Neural cell (in vitro differentiated cells): ENCODE data around the gene ARHGEF19. TPM values are rescaled to one million over a fixed set of nuclear protein-coding genes. Genes with fewer than 3 reads are reported as not detected.

ENCODE experiments used
- H2AFZ ChIP-seq: fragments of 200-600, 300-800 bp; sonication (generic), shearing (Covaris generic); 2 replicates; pipeline ENCODE4 v1.6.0; 2014; ENCODE audit warnings: low read depth, mild to moderate bottlenecking, antibody characterized with exemption, low read length, moderate library complexity
- H3F3A ChIP-seq: fragments of 200-600 bp; shearing (Covaris generic); 2 replicates; pipeline ENCODE4 v1.6.1; 2016; ENCODE audit warnings: mild to moderate bottlenecking, moderate library complexity, mixed read lengths, antibody characterized with exemption, low read length; ENCODE audit not compliant: insufficient read depth, poor library complexity, severe bottlenecking
- H3K27ac ChIP-seq: fragments of 200-600, 300-800 bp; sonication (generic), shearing (Covaris generic); 2 replicates; pipeline ENCODE4 v1.5.1; 2014; ENCODE audit warnings: mild to moderate bottlenecking, low read length, moderate library complexity
- H3K27me3 ChIP-seq: fragments of 300-800, 200-600 bp; sonication (generic), shearing (Covaris generic); 2 replicates; pipeline ENCODE4 v1.6.0; 2014; ENCODE audit warnings: mild to moderate bottlenecking, low read depth, low read length, moderate library complexity; ENCODE audit not compliant: insufficient read depth
- H3K36me3 ChIP-seq: fragments of 300-800, 200-600 bp; sonication (generic), shearing (Covaris generic); 2 replicates; pipeline ENCODE4 v1.5.1; 2014; ENCODE audit warnings: mild to moderate bottlenecking, antibody characterized with exemption, low read length, moderate library complexity; ENCODE audit not compliant: insufficient read depth
- H3K4me2 ChIP-seq: fragments of 300-800, 200-600 bp; sonication (generic), shearing (Covaris generic); 2 replicates; pipeline ENCODE4 v1.6.0; 2014; ENCODE audit warnings: mild to moderate bottlenecking, low read length
- H3K4me3 ChIP-seq: fragments of 300-800, 200-600 bp; sonication (generic), shearing (Covaris generic); 2 replicates; pipeline ENCODE4 v1.5.1; 2014; ENCODE audit warnings: mild to moderate bottlenecking, low read length, moderate library complexity
- H3K79me2 ChIP-seq: fragments of 200-600 bp; shearing (Covaris generic); replicated peaks from 2 replicates; pipeline ENCODE4 v1.6.0; 2014; ENCODE audit warnings: mild to moderate bottlenecking, low read length, moderate library complexity; ENCODE audit not compliant: insufficient read depth
- H3K9ac ChIP-seq: fragments of 300-800, 200-600 bp; sonication (generic), shearing (Covaris generic); 2 replicates; pipeline ENCODE4 v1.6.1; 2016; ENCODE audit warnings: mild to moderate bottlenecking, low read length, mixed read lengths
- H3K9me2 ChIP-seq: fragments of 200-600 bp; shearing (Covaris generic); 2 replicates; pipeline ENCODE4 v1.6.1; 2016; ENCODE audit warnings: mild to moderate bottlenecking, low read length, mixed read lengths; ENCODE audit not compliant: insufficient read depth
- H3K9me3 ChIP-seq: fragments of 200-600, 300-800 bp; sonication (generic), shearing (Covaris generic); 2 replicates; pipeline ENCODE4 v1.6.1; 2016; ENCODE audit warnings: mild to moderate bottlenecking, mixed run types, low read length, moderate library complexity, mixed read lengths
- H4K20me1 ChIP-seq: fragments of 200-600 bp; shearing (Covaris generic); 2 replicates; pipeline ENCODE4 v1.6.1; 2016; ENCODE audit warnings: mild to moderate bottlenecking, mixed run types; ENCODE audit not compliant: insufficient read depth
- EP300 ChIP-seq: fragments of 450-650 bp; conservative IDR thresholded peaks from 2 replicates; pipeline ENCODE4 v1.6.1; 2014; ENCODE audit warnings: antibody characterized with exemption, mild to moderate bottlenecking, moderate library complexity; ENCODE audit not compliant: poor library complexity, severe bottlenecking
- EZH2 ChIP-seq: fragments of 200-600, 300-800 bp; shearing (Covaris generic), sonication (generic); IDR thresholded peaks from 2 replicates; pipeline ENCODE4 v1.6.1; 2014; ENCODE audit warnings: antibody characterized with exemption, low read length, borderline replicate concordance, mild to moderate bottlenecking; ENCODE audit not compliant: insufficient read depth, poor library complexity, severe bottlenecking
- MXI1 ChIP-seq: fragments of 450-650 bp; conservative IDR thresholded peaks from 2 replicates; pipeline ENCODE4 v1.6.1; 2014; ENCODE audit warnings: antibody characterized with exemption, mild to moderate bottlenecking; ENCODE audit not compliant: poor library complexity, severe bottlenecking
- POLR2AphosphoS5 ChIP-seq: IDR thresholded peaks from 2 replicates; pipeline ENCODE4 v1.6.1; 2012
- RAD21 ChIP-seq: fragments of 450-650 bp; conservative IDR thresholded peaks from 2 replicates; pipeline ENCODE4 v1.6.1; 2014; ENCODE audit warnings: antibody characterized with exemption, mild to moderate bottlenecking, moderate library complexity
- SMC3 ChIP-seq: fragments of 450-650 bp; conservative IDR thresholded peaks from 2 replicates; pipeline ENCODE4 v1.6.1; 2014; ENCODE audit warnings: antibody characterized with exemption, mild to moderate bottlenecking, moderate library complexity; ENCODE audit not compliant: poor library complexity
- TAF1 ChIP-seq: IDR thresholded peaks from 2 replicates; pipeline ENCODE4 v1.6.1; 2012; ENCODE audit warnings: low read depth
- polyA plus RNA-seq: library from polyadenylated mRNA; depleted of rRNA; stranded (reverse); fragments of >200 nt; gene quantifications from 2 replicates; pipeline ENCODE4 v1.2.3, GENCODE V29; 2014
- TF ChIP-seq, protein P1 (sequence below): fragments of 450-650 bp; IDR thresholded peaks from 2 replicates; pipeline ENCODE4 v1.5.1; 2014; ENCODE audit warnings: antibody characterized with exemption, mild to moderate bottlenecking, moderate library complexity; ENCODE audit not compliant: poor library complexity, severe bottlenecking
- TF ChIP-seq, protein P2 (sequence below): IDR thresholded peaks from 2 replicates; pipeline ENCODE4 v1.6.1; 2012; ENCODE audit warnings: borderline replicate concordance

Gene ARHGEF19
- polyA plus RNA-seq, 1 donor from 2014 or later = 0.93 TPM

DNA sequence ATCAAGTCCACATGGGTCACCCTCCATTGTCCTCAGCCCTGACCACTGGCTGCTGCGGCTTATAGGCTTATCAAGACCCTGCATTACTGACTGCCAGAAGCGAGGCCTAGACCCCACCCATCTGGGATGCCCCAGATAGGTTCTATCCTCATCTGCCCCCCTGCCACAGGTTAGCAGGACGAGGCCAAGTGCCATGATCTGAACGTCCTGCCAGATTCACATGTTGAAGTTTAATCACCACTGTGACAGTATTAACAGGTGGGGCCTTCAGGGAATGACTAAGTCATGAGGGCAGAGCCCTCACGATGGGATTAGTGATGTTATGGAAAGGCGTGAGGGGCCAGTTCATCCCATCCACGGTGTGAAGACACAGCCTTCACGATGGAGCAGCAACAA lies 30.8 kb upstream of the ARHGEF19 start:
- Histone ChIP-seq H3K4me2 (no peak overlapping the region), H3K79me2 (no peaks in the 10 kb centered on the region), H3K27me3 (no peaks in the 10 kb centered on the region), H3K9ac (no peak overlapping the region), H4K20me1 (no peaks in the 10 kb centered on the region), H3K4me3 (no peak overlapping the region), H3F3A (no peaks in the 10 kb centered on the region), H3K9me3 (no peaks in the 10 kb centered on the region), H2AFZ (no peak overlapping the region), H3K27ac (no peak overlapping the region), H3K36me3 (peaks cover 5% of the 10 kb centered on the region), H3K9me2 (no peaks in the 10 kb centered on the region)
- TF ChIP-seq EP300 (no peak), SMC3 (no peak), EZH2 (no peak), POLR2AphosphoS5 (no peak), TAF1 (no peak), MXI1 (no peak), RAD21 (no peak)
- TF ChIP-seq, protein P1, sequence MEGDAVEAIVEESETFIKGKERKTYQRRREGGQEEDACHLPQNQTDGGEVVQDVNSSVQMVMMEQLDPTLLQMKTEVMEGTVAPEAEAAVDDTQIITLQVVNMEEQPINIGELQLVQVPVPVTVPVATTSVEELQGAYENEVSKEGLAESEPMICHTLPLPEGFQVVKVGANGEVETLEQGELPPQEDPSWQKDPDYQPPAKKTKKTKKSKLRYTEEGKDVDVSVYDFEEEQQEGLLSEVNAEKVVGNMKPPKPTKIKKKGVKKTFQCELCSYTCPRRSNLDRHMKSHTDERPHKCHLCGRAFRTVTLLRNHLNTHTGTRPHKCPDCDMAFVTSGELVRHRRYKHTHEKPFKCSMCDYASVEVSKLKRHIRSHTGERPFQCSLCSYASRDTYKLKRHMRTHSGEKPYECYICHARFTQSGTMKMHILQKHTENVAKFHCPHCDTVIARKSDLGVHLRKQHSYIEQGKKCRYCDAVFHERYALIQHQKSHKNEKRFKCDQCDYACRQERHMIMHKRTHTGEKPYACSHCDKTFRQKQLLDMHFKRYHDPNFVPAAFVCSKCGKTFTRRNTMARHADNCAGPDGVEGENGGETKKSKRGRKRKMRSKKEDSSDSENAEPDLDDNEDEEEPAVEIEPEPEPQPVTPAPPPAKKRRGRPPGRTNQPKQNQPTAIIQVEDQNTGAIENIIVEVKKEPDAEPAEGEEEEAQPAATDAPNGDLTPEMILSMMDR = no peak
- TF ChIP-seq, protein P2, sequence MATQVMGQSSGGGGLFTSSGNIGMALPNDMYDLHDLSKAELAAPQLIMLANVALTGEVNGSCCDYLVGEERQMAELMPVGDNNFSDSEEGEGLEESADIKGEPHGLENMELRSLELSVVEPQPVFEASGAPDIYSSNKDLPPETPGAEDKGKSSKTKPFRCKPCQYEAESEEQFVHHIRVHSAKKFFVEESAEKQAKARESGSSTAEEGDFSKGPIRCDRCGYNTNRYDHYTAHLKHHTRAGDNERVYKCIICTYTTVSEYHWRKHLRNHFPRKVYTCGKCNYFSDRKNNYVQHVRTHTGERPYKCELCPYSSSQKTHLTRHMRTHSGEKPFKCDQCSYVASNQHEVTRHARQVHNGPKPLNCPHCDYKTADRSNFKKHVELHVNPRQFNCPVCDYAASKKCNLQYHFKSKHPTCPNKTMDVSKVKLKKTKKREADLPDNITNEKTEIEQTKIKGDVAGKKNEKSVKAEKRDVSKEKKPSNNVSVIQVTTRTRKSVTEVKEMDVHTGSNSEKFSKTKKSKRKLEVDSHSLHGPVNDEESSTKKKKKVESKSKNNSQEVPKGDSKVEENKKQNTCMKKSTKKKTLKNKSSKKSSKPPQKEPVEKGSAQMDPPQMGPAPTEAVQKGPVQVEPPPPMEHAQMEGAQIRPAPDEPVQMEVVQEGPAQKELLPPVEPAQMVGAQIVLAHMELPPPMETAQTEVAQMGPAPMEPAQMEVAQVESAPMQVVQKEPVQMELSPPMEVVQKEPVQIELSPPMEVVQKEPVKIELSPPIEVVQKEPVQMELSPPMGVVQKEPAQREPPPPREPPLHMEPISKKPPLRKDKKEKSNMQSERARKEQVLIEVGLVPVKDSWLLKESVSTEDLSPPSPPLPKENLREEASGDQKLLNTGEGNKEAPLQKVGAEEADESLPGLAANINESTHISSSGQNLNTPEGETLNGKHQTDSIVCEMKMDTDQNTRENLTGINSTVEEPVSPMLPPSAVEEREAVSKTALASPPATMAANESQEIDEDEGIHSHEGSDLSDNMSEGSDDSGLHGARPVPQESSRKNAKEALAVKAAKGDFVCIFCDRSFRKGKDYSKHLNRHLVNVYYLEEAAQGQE = no peak

DNA sequence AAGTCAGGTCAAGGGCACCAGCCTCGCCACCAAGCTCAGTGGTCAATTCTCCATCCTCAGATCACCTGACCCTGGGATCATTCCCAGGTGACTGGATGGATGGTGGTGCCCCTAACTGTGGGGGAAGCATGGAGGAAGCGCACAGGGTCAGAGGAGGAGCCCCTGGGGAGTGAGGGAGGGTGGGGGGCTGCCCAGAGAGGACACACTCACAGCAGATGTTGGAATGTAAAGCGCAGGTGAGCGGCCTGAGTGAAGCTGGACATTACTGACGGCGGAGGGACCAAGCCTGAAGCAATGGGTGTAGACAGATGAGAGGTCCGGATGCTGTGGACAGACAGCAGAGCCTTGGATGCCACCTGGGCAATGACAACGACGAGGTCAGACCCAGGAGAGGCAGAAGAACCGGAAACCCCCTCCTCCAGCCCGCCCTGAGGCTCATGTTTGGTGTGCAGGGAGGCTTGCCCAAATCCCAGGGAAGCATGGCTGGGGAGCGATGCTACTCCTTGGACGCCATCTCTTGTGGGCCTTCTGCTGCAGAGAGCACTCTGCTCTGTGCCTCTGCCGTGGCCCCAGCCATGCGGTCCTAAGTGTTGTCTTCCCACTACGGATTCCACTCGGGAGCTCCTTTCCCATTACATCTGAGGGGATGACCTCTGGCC lies 30.2 kb upstream of the ARHGEF19 start:
- TF ChIP-seq SMC3 (no peak), EP300 (no peak), MXI1 (no peak), EZH2 (no peak), TAF1 (no peak), RAD21 (no peak)
- TF ChIP-seq, protein P2 = no peak
- H3K9ac ChIP-seq = no peak overlapping the region
- peaks cover 5% of the 10 kb centered on the region for H3K36me3 ChIP-seq
- no peaks in the 10 kb centered on the region for H3K79me2 ChIP-seq
- H3K9me2 ChIP-seq = no peaks in the 10 kb centered on the region
- no peak overlapping the region for H3K4me3 ChIP-seq
- H2AFZ ChIP-seq = no peak overlapping the region
- H3K27ac ChIP-seq = no peak overlapping the region
- no peak overlapping the region for H3K4me2 ChIP-seq
- no peaks in the 10 kb centered on the region for H4K20me1 ChIP-seq
- no peaks in the 10 kb centered on the region for H3F3A ChIP-seq
- no peaks in the 10 kb centered on the region for H3K27me3 ChIP-seq
- H3K9me3 ChIP-seq = no peaks in the 10 kb centered on the region
